NOMO-1 treated with DMSO at 0.1 percent for 48 hours (cell line): ENCODE results near the gene ELAPOR1.

Source experiments
- DNase-seq: peaks from one replicate; lab custom pipeline; 2025; ENCODE audit not compliant: unreplicated experiment; lab: John Stamatoyannopoulos, UW

Gene ELAPOR1

GRCh38 chr1:109094871-109095270, 19.0 kb upstream of the ELAPOR1 start:
- no peak for DNase-seq

GRCh38 chr1:109095631-109096030, 18.3 kb upstream of the ELAPOR1 start:
- no peak for DNase-seq

- no peak for DNase-seq
These were observed 17.8 kb upstream of the ELAPOR1 start for GRCh38 chr1:109096120-109096519.

GRCh38 chr1:109099938-109100773, 13.8 kb upstream of the ELAPOR1 start:
- DNase-seq, result peak; percentile 96

GRCh38 chr1:109104364-109105151, 9.4 kb upstream of the ELAPOR1 start:
- DNase-seq, result peak; percentile 13

- DNase-seq, result peak; percentile 21
These were observed 8.0 kb upstream of the ELAPOR1 start for GRCh38 chr1:109105881-109106280.

GRCh38 chr1:109107785-109108184, 6.1 kb upstream of the ELAPOR1 start:
- no peak for DNase-seq

GRCh38 chr1:109109906-109110305, 4.0 kb upstream of the ELAPOR1 start:
- DNase-seq, result no peak

- DNase-seq, result peak; percentile 77
These were observed 2.4 kb upstream of the ELAPOR1 start for GRCh38 chr1:109111386-109112055.

- DNase-seq, result peak; percentile 76
These were observed 1.8 kb upstream of the ELAPOR1 start for GRCh38 chr1:109112056-109112651.

GRCh38 chr1:109112652-109113285, 1.1 kb upstream of the ELAPOR1 start:
- peak; percentile 70 for DNase-seq

- DNase-seq, result no peak
These were observed 393 bp downstream of the ELAPOR1 start for GRCh38 chr1:109114342-109114674.

- no peak for DNase-seq
These were observed 1.8 kb downstream of the ELAPOR1 start for GRCh38 chr1:109115685-109116084.

GRCh38 chr1:109116286-109116685, 2.4 kb downstream of the ELAPOR1 start:
- DNase-seq, result no peak

GRCh38 chr1:109118089-109118488, 4.2 kb downstream of the ELAPOR1 start:
- no peak for DNase-seq

- no peak for DNase-seq
These were observed 6.4 kb downstream of the ELAPOR1 start for GRCh38 chr1:109120356-109120755.

GRCh38 chr1:109131059-109131458, 17.1 kb downstream of the ELAPOR1 start:
- no peak for DNase-seq

- no peak for DNase-seq
These were observed 17.9 kb downstream of the ELAPOR1 start for GRCh38 chr1:109131800-109132199.

- DNase-seq, result no peak
These were observed 19.2 kb downstream of the ELAPOR1 start for GRCh38 chr1:109133002-109133706.

GRCh38 chr1:109133815-109134214, 19.9 kb downstream of the ELAPOR1 start:
- DNase-seq, result peak; percentile 80
